Colonic mucosa (tissue), 4 donors: ENCODE data around the gene DCAF17. TPM values are rescaled to one million over a fixed set of nuclear protein-coding genes. Genes with fewer than 3 reads are reported as not detected.

ENCODE experiments used
- DNase-seq: peaks from one replicate; pipeline ENCODE4 v3.0.0-alpha.2; 2020
- H3K27ac ChIP-seq: fragments of 200-600 bp; one replicate; pipeline ENCODE4 v1.8.0; 2021
- H3K27me3 ChIP-seq: fragments of 200-600 bp; one replicate; pipeline ENCODE4 v1.8.0; 2021
- H3K36me3 ChIP-seq: fragments of 200-600 bp; one replicate; pipeline ENCODE4 v1.8.0; 2021
- H3K4me1 ChIP-seq: fragments of 200-600 bp; one replicate; pipeline ENCODE4 v1.8.0; 2021; ENCODE audit warnings: mild to moderate bottlenecking
- H3K4me3 ChIP-seq: fragments of 200-600 bp; one replicate; pipeline ENCODE4 v1.8.0; 2021
- H3K9ac ChIP-seq, 2 donors: one replicate each; pipeline ENCODE4 v1.7.0; 2013; ENCODE audit warnings: control low read depth in 2 of 2, low read depth in 2 of 2, low read length in 2 of 2
- H3K9me3 ChIP-seq: fragments of 200-600 bp; one replicate; pipeline ENCODE4 v1.8.0; 2021
- CTCF ChIP-seq: fragments of 200-600 bp; IDR thresholded peaks from one replicate; pipeline ENCODE4 v1.8.0; 2022; ENCODE audit warnings: antibody characterized with exemption, mild to moderate bottlenecking
- intact Hi-C: fragments of 100-400 bp; cut with DNase I; formaldehyde crosslinking; loops from one replicate; pipeline ENCODE4 v1.14.1; 2022
- total RNA-seq, 2 donors: library from RNA; stranded (reverse); fragmentation: NEBNext Ultra II Directional in 1 of 2; extraction: Animal tissue kit (Norgen Biotek cat#: 25700) in 1 of 2; gene quantifications; one replicate each; pipeline ENCODE4 v1.2.1, GENCODE V29; 2021
- donor health status: healthy.
- donor health status: DM: no; HTN: no; CAD: no.
- donor health status: DM: no; HTN: no; CAD: no.

The DCAF17 gene
- total RNA-seq, 2 donors from 2014 or later = 9.7 to 10.2 TPM

- Histone ChIP-seq H3K4me1 (no peaks in the 10 kb centered on the region), H3K9me3 (no peaks in the 10 kb centered on the region), H3K27ac (no peak overlapping the region), H3K4me3 (no peak overlapping the region), H3K36me3 (no peaks in the 10 kb centered on the region), H3K9ac (no peak overlapping the region), H3K27me3 (no peaks in the 10 kb centered on the region)
- no peak for DNase-seq
- intact Hi-C loops = no loop called here
- no peak for TF ChIP-seq CTCF
Measured at GRCh38 chr2:171531291-171531690, 97.3 kb downstream of the DCAF17 start.

GRCh38 chr2:171531836-171532450 lies 97.9 kb downstream of the DCAF17 start:
- TF ChIP-seq CTCF = no peak
- H3K27ac ChIP-seq = no peak overlapping the region
- H3K4me1 ChIP-seq = no peaks in the 10 kb centered on the region
- H3K4me3 ChIP-seq = no peak overlapping the region
- H3K27me3 ChIP-seq = no peaks in the 10 kb centered on the region
- H3K9me3 ChIP-seq = no peaks in the 10 kb centered on the region
- DNase-seq = no peak
- intact Hi-C loops = no loop called here
- no peak overlapping the region for H3K9ac ChIP-seq
- no peaks in the 10 kb centered on the region for H3K36me3 ChIP-seq

GRCh38 chr2:171533331-171533730 lies 99.3 kb downstream of the DCAF17 start:
- Histone ChIP-seq H3K9me3 (no peaks in the 10 kb centered on the region), H3K27ac (no peak overlapping the region), H3K4me1 (no peaks in the 10 kb centered on the region), H3K27me3 (no peaks in the 10 kb centered on the region), H3K36me3 (no peaks in the 10 kb centered on the region), H3K9ac (no peak overlapping the region), H3K4me3 (no peak overlapping the region)
- no peak for TF ChIP-seq CTCF
- intact Hi-C loops = no loop called here
- DNase-seq = no peak

Other genes starting within 250 kb of the DCAF17 start
- 10 to 100 TPM; 19.4 to 20.0 TPM for gene METTL8, start 236 bp upstream of the DCAF17 start, total RNA-seq
- gene CYBRD1, start 88.2 kb downstream of the DCAF17 start, total RNA-seq = 10 to 100 TPM; 12.4 to 35.6 TPM